Measurements from ENCODE around the gene IL19.

Gene IL19

DNA sequence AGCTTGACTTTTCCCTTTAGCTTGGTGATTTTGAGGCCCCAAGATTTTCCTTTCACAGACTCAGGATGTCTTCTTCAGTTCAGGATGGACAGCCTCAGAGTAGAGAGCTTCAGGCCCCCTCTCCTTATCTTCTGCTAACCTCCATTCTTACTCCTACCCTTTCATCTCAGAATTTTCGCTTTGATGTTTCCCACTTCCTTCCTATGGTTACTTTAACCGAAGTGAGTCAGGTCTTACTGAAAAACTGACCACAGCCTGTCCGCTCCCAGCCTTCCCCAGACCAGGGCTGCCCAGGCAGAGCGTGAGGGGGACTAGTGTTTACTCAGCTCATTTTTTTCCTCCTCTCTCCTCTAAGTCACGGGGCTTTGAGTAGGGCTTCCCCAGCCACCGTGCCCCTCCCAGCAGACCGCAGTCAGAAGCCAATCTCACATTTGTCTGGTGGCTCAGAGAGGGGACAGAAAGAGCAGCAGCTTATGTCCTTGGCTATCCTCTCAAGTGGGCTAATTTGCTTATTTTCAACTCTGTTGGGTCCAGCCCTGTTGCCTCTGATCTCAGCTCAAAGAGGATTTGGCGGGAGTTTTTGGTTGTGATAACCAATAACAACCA lies 4.2 kb upstream of the IL19 start:
- no peak overlapping the region for H2AFZ ChIP-seq (ENCODE audit: insufficient read depth, low read length, poor library complexity)
- H3K4me2 ChIP-seq (ENCODE audit: low read length) = no peak overlapping the region
- H4K8ac ChIP-seq (ENCODE audit: low read depth, low read length) = no peak overlapping the region
- no peak overlapping the region for H3K4ac ChIP-seq (ENCODE audit: low read depth, low read length)
- H3K36me3 ChIP-seq (ENCODE audit: control insufficient read depth in 1 of 2, insufficient read depth in 2 of 2, low read length in 2 of 2) = no peaks in the 10 kb centered on the region
- no peaks in the 10 kb centered on the region for H3K27me3 ChIP-seq (ENCODE audit: insufficient read depth, low read length)
- H2BK5ac ChIP-seq (ENCODE audit: low read depth, low read length, poor library complexity) = no peak overlapping the region
- H2AK5ac ChIP-seq (ENCODE audit: low read length) = no peak overlapping the region
- H3K27ac ChIP-seq (ENCODE audit: low read depth, low read length) = no peak overlapping the region
- no peaks in the 10 kb centered on the region for H3K9me3 ChIP-seq (ENCODE audit: insufficient read depth, low read depth, low read length)
- H3K23ac ChIP-seq (ENCODE audit: low read length) = no peak overlapping the region
- no peak overlapping the region for H3K4me3 ChIP-seq (ENCODE audit: low read depth, low read length)
- H4K91ac ChIP-seq (ENCODE audit: low read depth, low read length) = no peak overlapping the region
- no peaks in the 10 kb centered on the region for H3K79me2 ChIP-seq (ENCODE audit: control insufficient read depth, insufficient read depth, low read length, poor library complexity)
- H2BK120ac ChIP-seq (ENCODE audit: insufficient read depth, low read length, poor library complexity) = no peak overlapping the region
- no peaks in the 10 kb centered on the region for H3K79me1 ChIP-seq (ENCODE audit: low read length)
- WGBS (ENCODE audit: extremely low coverage, insufficient coverage, insufficient read length) = no CpG with 5 or more reads among the region's 8 CpGs
- DNase-seq = peak; percentile 28 to 44
- H3K9ac ChIP-seq (ENCODE audit: low read length) = no peak overlapping the region
- H3K14ac ChIP-seq (ENCODE audit: low read length) = no peak overlapping the region
- H2BK12ac ChIP-seq (ENCODE audit: low read length) = no peak overlapping the region
- H4K12ac ChIP-seq (ENCODE audit: low read depth, low read length) = no peak overlapping the region
- no peak overlapping the region for H3K18ac ChIP-seq (ENCODE audit: low read length)
- H3K4me1 ChIP-seq (ENCODE audit: control insufficient read depth in 1 of 2, insufficient read depth in 2 of 2, low read length in 2 of 2) = peaks cover 3 to 6% of the 10 kb centered on the region in 2 experiments

DNA sequence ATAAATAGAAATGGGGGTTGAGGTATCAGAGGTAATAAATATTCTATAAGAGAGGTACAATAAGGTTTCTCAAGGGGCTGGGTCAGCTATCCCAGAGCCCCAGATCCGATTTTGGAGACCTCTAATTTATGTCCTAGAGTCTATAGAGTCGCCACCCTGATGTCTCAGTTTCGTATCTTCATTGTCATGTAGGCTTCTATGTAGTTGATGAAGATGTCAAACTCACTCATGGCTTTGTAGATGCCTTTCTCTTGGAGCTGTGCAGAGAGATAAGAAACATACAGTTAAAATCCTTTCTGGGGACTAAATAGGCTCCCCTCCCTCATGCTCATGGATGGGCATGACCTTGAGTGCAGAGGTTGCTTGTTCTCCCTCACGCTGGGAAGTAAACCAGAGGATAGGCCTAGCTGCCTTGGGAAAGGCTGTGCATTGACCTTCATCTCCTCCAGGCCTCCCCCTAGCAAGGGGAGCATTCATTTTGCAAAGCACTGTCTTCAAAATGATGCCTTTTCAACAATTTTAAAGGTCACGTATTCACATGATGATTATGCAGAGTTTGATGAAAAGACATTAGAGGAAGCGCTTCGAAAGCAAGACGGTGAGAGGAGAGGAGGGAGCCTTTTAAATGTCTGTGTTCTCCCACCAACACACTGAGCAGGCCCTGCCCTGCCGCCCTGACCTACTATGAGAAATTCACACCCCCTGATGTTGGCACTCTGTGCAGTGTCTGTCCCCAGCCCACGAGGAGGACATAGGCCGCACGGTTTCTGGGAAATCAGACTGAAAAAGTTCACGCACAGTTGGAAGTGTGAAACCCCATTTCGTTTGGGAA lies 1.9 kb upstream of the IL19 start:
- H3K4me2 ChIP-seq (ENCODE audit: low read length) = no peak overlapping the region
- no peak overlapping the region for H3K23ac ChIP-seq (ENCODE audit: low read length)
- no peaks in the 10 kb centered on the region for H3K79me1 ChIP-seq (ENCODE audit: low read length)
- H2AK5ac ChIP-seq (ENCODE audit: low read length) = no peak overlapping the region
- H3K9me3 ChIP-seq (ENCODE audit: insufficient read depth, low read depth, low read length) = no peaks in the 10 kb centered on the region
- H2AFZ ChIP-seq (ENCODE audit: insufficient read depth, low read length, poor library complexity) = no peak overlapping the region
- no peaks in the 10 kb centered on the region for H3K27me3 ChIP-seq (ENCODE audit: insufficient read depth, low read length)
- DNase-seq = no peak
- H3K36me3 ChIP-seq (ENCODE audit: control insufficient read depth in 1 of 2, insufficient read depth in 2 of 2, low read length in 2 of 2) = no peaks in the 10 kb centered on the region
- H3K27ac ChIP-seq (ENCODE audit: low read depth, low read length) = no peak overlapping the region
- H4K91ac ChIP-seq (ENCODE audit: low read depth, low read length) = no peak overlapping the region
- H3K4me3 ChIP-seq (ENCODE audit: low read depth, low read length) = no peak overlapping the region
- no peaks in the 10 kb centered on the region for H3K79me2 ChIP-seq (ENCODE audit: control insufficient read depth, insufficient read depth, low read length, poor library complexity)
- no peak overlapping the region for H3K9ac ChIP-seq (ENCODE audit: low read length)
- H3K14ac ChIP-seq (ENCODE audit: low read length) = no peak overlapping the region
- no peak overlapping the region for H3K18ac ChIP-seq (ENCODE audit: low read length)
- H3K4ac ChIP-seq (ENCODE audit: low read depth, low read length) = no peak overlapping the region
- H4K8ac ChIP-seq (ENCODE audit: low read depth, low read length) = no peak overlapping the region
- peaks cover 3 to 6% of the 10 kb centered on the region in 2 experiments for H3K4me1 ChIP-seq (ENCODE audit: control insufficient read depth in 1 of 2, insufficient read depth in 2 of 2, low read length in 2 of 2)
- no peak overlapping the region for H2BK12ac ChIP-seq (ENCODE audit: low read length)
- H2BK5ac ChIP-seq (ENCODE audit: low read depth, low read length, poor library complexity) = no peak overlapping the region
- WGBS (ENCODE audit: extremely low coverage, insufficient coverage, insufficient read length) = no CpG with 5 or more reads among the region's 14 CpGs
- H4K12ac ChIP-seq (ENCODE audit: low read depth, low read length) = no peak overlapping the region
- no peak overlapping the region for H2BK120ac ChIP-seq (ENCODE audit: insufficient read depth, low read length, poor library complexity)

DNA sequence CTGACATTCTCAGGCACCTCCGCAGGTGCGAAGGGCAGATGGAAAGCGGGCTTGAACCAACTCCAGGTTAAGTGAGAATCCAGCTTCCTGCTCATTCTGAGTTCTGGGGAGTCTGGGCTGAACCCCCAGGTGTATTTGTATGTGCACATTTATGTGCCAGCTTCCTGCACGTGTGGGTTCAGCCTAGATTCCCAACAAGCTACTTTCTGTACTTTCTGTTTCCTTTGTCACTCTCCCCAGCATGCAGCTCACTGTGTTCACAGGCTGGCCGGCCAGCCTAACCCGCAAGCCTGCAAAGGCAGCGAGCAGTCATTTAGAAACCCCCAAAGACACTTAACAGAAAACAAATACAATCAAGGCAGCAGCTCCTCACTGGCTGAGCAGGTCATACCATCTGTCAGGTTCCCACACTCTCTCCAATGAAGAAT lies 1.3 kb upstream of the IL19 start:
- no peak overlapping the region for H2AK5ac ChIP-seq (ENCODE audit: low read length)
- H3K4me3 ChIP-seq (ENCODE audit: low read depth, low read length) = no peak overlapping the region
- no peak overlapping the region for H3K27ac ChIP-seq (ENCODE audit: low read depth, low read length)
- H3K4ac ChIP-seq (ENCODE audit: low read depth, low read length) = no peak overlapping the region
- no peaks in the 10 kb centered on the region for H3K27me3 ChIP-seq (ENCODE audit: insufficient read depth, low read length)
- H2BK5ac ChIP-seq (ENCODE audit: low read depth, low read length, poor library complexity) = no peak overlapping the region
- no peak overlapping the region for H4K12ac ChIP-seq (ENCODE audit: low read depth, low read length)
- H3K36me3 ChIP-seq (ENCODE audit: control insufficient read depth in 1 of 2, insufficient read depth in 2 of 2, low read length in 2 of 2) = no peaks in the 10 kb centered on the region
- WGBS (ENCODE audit: extremely low coverage, insufficient coverage, insufficient read length) = no CpG with 5 or more reads among the region's 7 CpGs
- H3K9me3 ChIP-seq (ENCODE audit: insufficient read depth, low read depth, low read length) = no peaks in the 10 kb centered on the region
- H3K4me2 ChIP-seq (ENCODE audit: low read length) = no peak overlapping the region
- H3K18ac ChIP-seq (ENCODE audit: low read length) = no peak overlapping the region
- H2BK12ac ChIP-seq (ENCODE audit: low read length) = no peak overlapping the region
- no peak overlapping the region for H4K8ac ChIP-seq (ENCODE audit: low read depth, low read length)
- no peak overlapping the region for H3K23ac ChIP-seq (ENCODE audit: low read length)
- no peak overlapping the region for H2BK120ac ChIP-seq (ENCODE audit: insufficient read depth, low read length, poor library complexity)
- no peak for DNase-seq
- no peak overlapping the region for H4K91ac ChIP-seq (ENCODE audit: low read depth, low read length)
- H3K79me1 ChIP-seq (ENCODE audit: low read length) = no peaks in the 10 kb centered on the region
- H3K14ac ChIP-seq (ENCODE audit: low read length) = no peak overlapping the region
- no peaks in the 10 kb centered on the region for H3K79me2 ChIP-seq (ENCODE audit: control insufficient read depth, insufficient read depth, low read length, poor library complexity)
- H2AFZ ChIP-seq (ENCODE audit: insufficient read depth, low read length, poor library complexity) = no peak overlapping the region
- H3K9ac ChIP-seq (ENCODE audit: low read length) = no peak overlapping the region
- H3K4me1 ChIP-seq (ENCODE audit: control insufficient read depth in 1 of 2, insufficient read depth in 2 of 2, low read length in 2 of 2) = peaks cover 3 to 6% of the 10 kb centered on the region in 2 experiments

DNA sequence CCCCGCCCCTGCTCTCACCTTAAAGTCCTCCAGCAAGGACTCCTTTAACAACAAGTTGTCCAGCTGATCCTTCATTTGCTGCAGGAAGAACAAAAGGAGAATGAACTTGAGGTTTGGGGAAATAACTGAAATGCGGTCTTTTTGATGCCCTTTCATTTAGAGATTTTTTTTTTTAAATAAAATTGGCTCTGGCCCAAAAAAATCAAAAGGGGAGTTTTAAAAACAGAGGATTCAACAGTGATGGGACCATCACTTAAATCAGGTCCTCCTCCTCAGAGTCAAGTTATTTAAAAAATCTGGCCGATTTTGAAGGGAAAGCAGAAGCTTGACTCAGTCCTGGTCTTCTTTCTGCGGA lies 742 bp downstream of the IL19 start:
- no CpG with 5 or more reads among the region's 4 CpGs for WGBS (ENCODE audit: extremely low coverage, insufficient coverage, insufficient read length)

More for the DNA sequence above, 742 bp downstream of the IL19 start:
- Histone ChIP-seq H3K79me2 (ENCODE audit: control insufficient read depth, insufficient read depth, low read length, poor library complexity) (no peaks in the 10 kb centered on the region), H3K4ac (ENCODE audit: low read depth, low read length) (no peak overlapping the region), H2BK5ac (ENCODE audit: low read depth, low read length, poor library complexity) (no peak overlapping the region), H3K4me3 (ENCODE audit: low read depth, low read length) (no peak overlapping the region), H3K18ac (ENCODE audit: low read length) (no peak overlapping the region), H3K23ac (ENCODE audit: low read length) (no peak overlapping the region), H3K79me1 (ENCODE audit: low read length) (no peaks in the 10 kb centered on the region), H2BK12ac (ENCODE audit: low read length) (no peak overlapping the region), H3K9me3 (ENCODE audit: insufficient read depth, low read depth, low read length) (no peaks in the 10 kb centered on the region), H2AFZ (ENCODE audit: insufficient read depth, low read length, poor library complexity) (no peak overlapping the region), H3K4me1 (ENCODE audit: control insufficient read depth in 1 of 2, insufficient read depth in 2 of 2, low read length in 2 of 2) (peaks cover 3% of the 10 kb centered on the region in 2 experiments), H4K8ac (ENCODE audit: low read depth, low read length) (no peak overlapping the region), H3K4me2 (ENCODE audit: low read length) (no peak overlapping the region), H2AK5ac (ENCODE audit: low read length) (no peak overlapping the region), H2BK120ac (ENCODE audit: insufficient read depth, low read length, poor library complexity) (no peak overlapping the region), H3K14ac (ENCODE audit: low read length) (no peak overlapping the region), H3K36me3 (ENCODE audit: control insufficient read depth in 1 of 2, insufficient read depth in 2 of 2, low read length in 2 of 2) (no peaks in the 10 kb centered on the region), H3K27ac (ENCODE audit: low read depth, low read length) (no peak overlapping the region), H3K27me3 (ENCODE audit: insufficient read depth, low read length) (no peaks in the 10 kb centered on the region), H4K12ac (ENCODE audit: low read depth, low read length) (no peak overlapping the region), H4K91ac (ENCODE audit: low read depth, low read length) (no peak overlapping the region), H3K9ac (ENCODE audit: low read length) (no peak overlapping the region)
- DNase-seq = no peak

Measured in trophoblast cell (in vitro differentiated cells and primary cell).